Peyer's patch (tissue), 4 donors: Measurements from ENCODE around the gene KRT78. TPM values are rescaled to one million over a fixed set of nuclear protein-coding genes. Genes with fewer than 3 reads are reported as not detected.

Experiments
- DNase-seq, 3 donors: peaks; one replicate each; pipeline ENCODE4 v3.0.0-alpha.2; 2017 to 2019
- H3K27ac ChIP-seq, 4 donors: fragments of 200-600 bp; sonication (generic); one replicate each; pipeline ENCODE4 v1.5.1; 2016 to 2019
- H3K27me3 ChIP-seq, 2 donors: fragments of 200-600 bp; sonication (generic); one replicate each; pipeline ENCODE4 v1.5.1; 2019
- H3K36me3 ChIP-seq, 3 donors: fragments of 200-600 bp; sonication (generic); one replicate each; pipeline ENCODE4 v1.5.1; 2016 to 2019
- H3K4me1 ChIP-seq, 4 donors: fragments of 200-600 bp; sonication (generic); one replicate each; pipeline ENCODE4 v1.5.1; 2016 to 2019
- H3K4me3 ChIP-seq, 4 donors: fragments of 200-600 bp; sonication (generic); 1 replicate in 3 of 4; 2 replicates in 1 of 4; pipeline ENCODE4 v1.5.1; 2016 to 2019; ENCODE audit warnings: mild to moderate bottlenecking in 1 of 4
- H3K9me3 ChIP-seq, 4 donors: fragments of 200-600 bp; sonication (generic); one replicate each; pipeline ENCODE4 v1.5.1; 2016 to 2019; ENCODE audit warnings: mild to moderate bottlenecking in 1 of 4
- POLR2A ChIP-seq, 2 donors: fragments of 450-650 bp; IDR thresholded peaks; one replicate each; pipeline ENCODE4 v1.5.1; 2017; ENCODE audit warnings: antibody characterized with exemption in 2 of 2, mild to moderate bottlenecking in 2 of 2, moderate library complexity in 2 of 2
- total RNA-seq, 4 donors: library from RNA; depleted of rRNA; stranded (reverse); fragments of >200 nt; gene quantifications; one replicate each; pipeline ENCODE4 v1.1.0, GENCODE V29; 2016
- TF ChIP-seq, protein P1 (sequence below), 6 experiments: fragments of 450-650 bp in 4 of 6; fragments of 200-600 bp in 2 of 6; sonication (generic) in 1 of 6; IDR thresholded peaks; one replicate each; pipeline ENCODE4 v1.5.1; 2017 to 2019; ENCODE audit warnings: antibody characterized with exemption in 6 of 6, mild to moderate bottlenecking in 3 of 6, moderate library complexity in 1 of 6

The KRT78 gene
- total RNA-seq, 4 donors from 2014 or later: not detected

DNA sequence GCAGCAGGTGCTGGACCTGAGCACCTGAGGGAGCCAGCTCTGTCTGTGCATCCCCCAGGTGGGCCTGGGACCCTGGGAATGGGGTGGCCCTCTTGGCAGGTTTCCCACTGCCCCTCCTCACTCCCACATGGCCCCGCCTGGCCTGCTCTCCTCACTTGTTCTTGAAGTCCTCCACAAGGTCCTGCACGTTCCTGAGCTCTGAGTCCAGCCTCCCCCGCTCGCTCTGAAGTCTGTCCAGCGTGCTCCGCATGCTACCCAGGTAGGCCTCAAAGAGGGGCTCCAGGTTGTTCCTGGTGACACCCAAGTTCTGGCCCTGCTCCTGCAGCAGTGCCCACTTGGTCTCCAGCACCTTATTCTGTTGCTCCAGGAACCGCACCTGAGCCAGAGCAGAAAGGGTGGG is 17.5 kb downstream of the KRT78 start:
- no peaks in the 10 kb centered on the region for H3K27me3 ChIP-seq
- H3K4me1 ChIP-seq: no peaks in the 10 kb centered on the region
- DNase-seq: no peak
- TF ChIP-seq POLR2A (IDR thresholded peaks at IDR 0.05): no peak
- TF ChIP-seq, protein P1, sequence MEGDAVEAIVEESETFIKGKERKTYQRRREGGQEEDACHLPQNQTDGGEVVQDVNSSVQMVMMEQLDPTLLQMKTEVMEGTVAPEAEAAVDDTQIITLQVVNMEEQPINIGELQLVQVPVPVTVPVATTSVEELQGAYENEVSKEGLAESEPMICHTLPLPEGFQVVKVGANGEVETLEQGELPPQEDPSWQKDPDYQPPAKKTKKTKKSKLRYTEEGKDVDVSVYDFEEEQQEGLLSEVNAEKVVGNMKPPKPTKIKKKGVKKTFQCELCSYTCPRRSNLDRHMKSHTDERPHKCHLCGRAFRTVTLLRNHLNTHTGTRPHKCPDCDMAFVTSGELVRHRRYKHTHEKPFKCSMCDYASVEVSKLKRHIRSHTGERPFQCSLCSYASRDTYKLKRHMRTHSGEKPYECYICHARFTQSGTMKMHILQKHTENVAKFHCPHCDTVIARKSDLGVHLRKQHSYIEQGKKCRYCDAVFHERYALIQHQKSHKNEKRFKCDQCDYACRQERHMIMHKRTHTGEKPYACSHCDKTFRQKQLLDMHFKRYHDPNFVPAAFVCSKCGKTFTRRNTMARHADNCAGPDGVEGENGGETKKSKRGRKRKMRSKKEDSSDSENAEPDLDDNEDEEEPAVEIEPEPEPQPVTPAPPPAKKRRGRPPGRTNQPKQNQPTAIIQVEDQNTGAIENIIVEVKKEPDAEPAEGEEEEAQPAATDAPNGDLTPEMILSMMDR (IDR thresholded peaks at IDR 0.05): no peak
- H3K27ac ChIP-seq: no peak overlapping the region
- no peaks in the 10 kb centered on the region for H3K9me3 ChIP-seq
- no peak overlapping the region for H3K4me3 ChIP-seq
- H3K36me3 ChIP-seq: no peaks in the 10 kb centered on the region

DNA sequence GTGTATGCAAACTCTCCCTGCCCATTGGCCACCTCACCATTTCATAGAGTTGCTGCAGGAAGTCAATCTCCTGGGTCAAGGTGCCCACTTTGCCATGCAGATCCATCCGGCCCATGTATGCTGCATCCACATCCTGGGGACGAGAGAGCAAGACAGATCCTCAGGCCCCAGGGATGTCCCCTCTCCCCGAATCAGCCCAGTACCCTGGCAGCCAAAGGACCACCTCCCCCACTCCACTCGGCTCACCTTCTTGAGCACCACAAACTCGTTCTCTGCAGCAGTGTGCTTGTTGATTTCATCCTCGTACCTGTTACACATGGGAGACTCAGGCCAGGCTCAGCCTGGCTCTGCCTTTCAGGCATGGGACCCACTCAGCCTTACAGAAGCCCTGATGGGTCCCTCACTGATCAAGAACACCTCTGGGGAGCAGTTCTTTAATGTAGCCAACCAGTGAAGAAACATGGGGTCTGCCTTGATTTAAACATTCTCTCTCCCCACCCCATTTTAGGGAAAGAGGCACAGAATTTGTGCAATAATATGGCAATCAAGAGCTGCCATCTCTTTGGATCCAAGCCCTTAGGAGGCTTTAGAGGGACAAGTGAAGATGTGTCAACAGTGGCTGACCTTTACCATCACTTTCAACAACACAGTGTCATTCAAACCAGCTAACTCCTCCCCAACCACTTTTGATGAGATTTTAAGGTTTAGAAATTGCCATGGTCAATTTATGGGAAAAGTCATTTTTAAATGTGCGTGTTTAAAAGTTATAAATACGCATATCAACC is 18.6 kb downstream of the KRT78 start:
- H3K4me3 ChIP-seq: no peak overlapping the region
- H3K36me3 ChIP-seq: no peaks in the 10 kb centered on the region
- H3K27ac ChIP-seq: no peak overlapping the region
- TF ChIP-seq, protein P1 (IDR thresholded peaks at IDR 0.05): no peak
- TF ChIP-seq POLR2A (IDR thresholded peaks at IDR 0.05): no peak
- H3K4me1 ChIP-seq: no peaks in the 10 kb centered on the region
- no peak for DNase-seq
- H3K9me3 ChIP-seq: no peaks in the 10 kb centered on the region
- no peaks in the 10 kb centered on the region for H3K27me3 ChIP-seq

GRCh38 chr12:52828591-52829021 is 20.2 kb downstream of the KRT78 start:
- no peak overlapping the region for H3K4me3 ChIP-seq
- no peaks in the 10 kb centered on the region for H3K36me3 ChIP-seq
- no peaks in the 10 kb centered on the region for H3K4me1 ChIP-seq
- DNase-seq: no peak
- H3K9me3 ChIP-seq: no peaks in the 10 kb centered on the region
- TF ChIP-seq, protein P1 (IDR thresholded peaks at IDR 0.05): no peak
- TF ChIP-seq POLR2A (IDR thresholded peaks at IDR 0.05): no peak
- no peak overlapping the region for H3K27ac ChIP-seq
- no peaks in the 10 kb centered on the region for H3K27me3 ChIP-seq

- no peak overlapping the region for H3K27ac ChIP-seq
- H3K36me3 ChIP-seq: no peaks in the 10 kb centered on the region
- no peak overlapping the region for H3K4me3 ChIP-seq
- no peak for DNase-seq
- H3K9me3 ChIP-seq: no peaks in the 10 kb centered on the region
- no peaks in the 10 kb centered on the region for H3K4me1 ChIP-seq
- TF ChIP-seq, protein P1 (IDR thresholded peaks at IDR 0.05): no peak
- no peak for TF ChIP-seq POLR2A (IDR thresholded peaks at IDR 0.05)
- no peaks in the 10 kb centered on the region for H3K27me3 ChIP-seq
These were observed 20.6 kb downstream of the KRT78 start for GRCh38 chr12:52828156-52828555.

DNA sequence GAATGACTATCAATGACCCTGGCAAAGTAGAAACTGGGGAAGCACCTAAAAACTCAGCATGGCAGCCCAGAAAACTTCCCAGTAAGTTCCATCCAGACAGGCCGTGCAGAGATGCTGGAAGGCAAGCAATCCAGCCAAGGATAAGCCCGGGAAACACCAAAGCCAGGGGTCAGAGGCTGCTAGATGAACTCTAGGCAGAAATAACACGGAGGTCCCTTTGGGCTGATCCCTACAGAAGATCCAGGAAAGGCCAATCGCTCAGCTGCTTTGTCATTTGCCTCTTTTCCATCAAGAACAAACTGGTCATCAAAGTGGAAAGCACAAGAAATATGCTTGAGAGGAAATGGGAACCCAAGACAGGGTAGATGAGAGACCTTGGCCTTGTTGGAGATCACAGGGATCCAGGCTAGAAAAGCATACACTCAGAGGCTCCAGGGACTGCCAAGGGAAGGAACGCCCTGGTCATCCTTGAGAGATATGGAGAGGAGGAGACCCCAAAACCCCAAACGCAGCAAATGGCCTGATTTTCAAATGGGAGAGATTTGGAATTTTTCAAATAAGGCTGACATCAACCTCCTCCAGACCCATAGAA is 21.2 kb downstream of the KRT78 start:
- H3K4me1 ChIP-seq: no peaks in the 10 kb centered on the region
- no peak overlapping the region for H3K27ac ChIP-seq
- H3K4me3 ChIP-seq: no peak overlapping the region
- TF ChIP-seq, protein P1 (IDR thresholded peaks at IDR 0.05): no peak
- no peak for TF ChIP-seq POLR2A (IDR thresholded peaks at IDR 0.05)
- H3K36me3 ChIP-seq: no peaks in the 10 kb centered on the region
- DNase-seq: no peak
- H3K9me3 ChIP-seq: no peaks in the 10 kb centered on the region
- H3K27me3 ChIP-seq: no peaks in the 10 kb centered on the region
